Endothelial cell (in vitro differentiated cells): ENCODE results near the gene ARMCX1. TPM values are rescaled to one million over a fixed set of nuclear protein-coding genes. Genes with fewer than 3 reads are reported as not detected.
"Not testable (repeated sequence)": the region's sequence is repeated elsewhere in the genome, so short reads cannot be mapped to it uniquely, and the experiment has no call there.

ENCODE experiments used
- DNase-seq: peaks from one replicate; pipeline ENCODE4 v3.0.0; 2021; ENCODE audit warnings: low spot score
- H3K27ac Mint-ChIP-seq: one replicate; pipeline ENCODE4 v1.8.0; 2021; ENCODE audit warnings: mixed read lengths, inconsistent platforms; ENCODE audit not compliant: unreplicated experiment
- H3K27me3 Mint-ChIP-seq: one replicate; pipeline ENCODE4 v1.8.0; 2021; ENCODE audit warnings: mild to moderate bottlenecking, moderate library complexity, mixed read lengths, inconsistent platforms; ENCODE audit not compliant: unreplicated experiment
- H3K36me3 Mint-ChIP-seq: one replicate; pipeline ENCODE4 v1.8.0; 2021; ENCODE audit warnings: mild to moderate bottlenecking, low read depth, mixed read lengths, inconsistent platforms; ENCODE audit not compliant: unreplicated experiment
- H3K4me1 Mint-ChIP-seq: one replicate; pipeline ENCODE4 v1.8.0; 2021; ENCODE audit warnings: mild to moderate bottlenecking, mixed read lengths, inconsistent platforms; ENCODE audit not compliant: unreplicated experiment
- H3K4me3 Mint-ChIP-seq: one replicate; pipeline ENCODE4 v1.8.0; 2021; ENCODE audit warnings: mild to moderate bottlenecking, mixed read lengths, inconsistent platforms; ENCODE audit not compliant: unreplicated experiment
- H3K9me3 Mint-ChIP-seq: one replicate; pipeline ENCODE4 v1.8.0; 2021; ENCODE audit warnings: mixed read lengths, inconsistent platforms; ENCODE audit not compliant: unreplicated experiment
- total RNA-seq: library from RNA; stranded (reverse); fragmentation: NEBNext Ultra II Directional; extraction: Animal tissue kit (Norgen Biotek cat#: 25700); gene quantifications from one replicate; pipeline ENCODE4 v1.2.1, GENCODE V29; 2021; ENCODE audit not compliant: unreplicated experiment
- TF ChIP-seq, protein P1 (sequence below): fragments of 200-600 bp; sonication (generic); IDR thresholded peaks from one replicate; pipeline ENCODE4 v1.5.0; 2021; ENCODE audit warnings: antibody characterized with exemption; ENCODE audit not compliant: unreplicated experiment

The ARMCX1 gene
- total RNA-seq, 1 donor from 2014 or later: 35.2 TPM

DNA sequence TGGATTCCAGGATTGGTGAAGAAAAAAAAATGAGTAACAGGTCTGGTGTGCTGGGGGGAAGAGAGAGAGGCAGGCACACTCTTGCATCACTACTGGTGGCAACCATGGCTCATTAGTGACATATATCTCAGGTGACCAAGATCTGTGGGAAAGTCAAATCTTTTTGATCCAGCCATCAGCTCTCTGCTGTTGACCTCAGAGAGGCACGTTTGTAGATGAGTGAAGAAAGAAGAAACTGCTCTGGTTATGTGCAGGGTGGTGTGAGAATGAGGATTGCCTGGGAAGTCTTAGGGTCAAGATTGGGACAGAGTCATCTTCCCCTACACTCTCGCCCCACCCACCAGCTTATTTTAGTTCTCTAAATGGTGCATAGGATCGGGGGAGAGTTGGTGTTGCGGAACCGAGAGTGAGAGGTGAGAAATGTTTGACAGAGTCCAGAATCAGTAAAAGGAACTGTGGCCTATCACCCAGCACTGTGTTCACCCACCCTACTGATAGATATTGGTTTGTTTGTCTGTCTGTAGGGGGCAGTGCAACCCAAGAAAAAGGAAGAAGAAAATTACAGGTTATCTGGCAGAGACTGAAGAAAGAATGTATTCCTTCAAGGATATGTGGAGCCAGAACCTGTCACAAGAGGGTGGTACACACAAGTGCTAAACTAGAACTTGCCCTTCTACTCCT is 45.5 kb downstream of the ARMCX1 start:
- H3K4me3 Mint-ChIP-seq: no peak overlapping the region
- TF ChIP-seq, protein P1, sequence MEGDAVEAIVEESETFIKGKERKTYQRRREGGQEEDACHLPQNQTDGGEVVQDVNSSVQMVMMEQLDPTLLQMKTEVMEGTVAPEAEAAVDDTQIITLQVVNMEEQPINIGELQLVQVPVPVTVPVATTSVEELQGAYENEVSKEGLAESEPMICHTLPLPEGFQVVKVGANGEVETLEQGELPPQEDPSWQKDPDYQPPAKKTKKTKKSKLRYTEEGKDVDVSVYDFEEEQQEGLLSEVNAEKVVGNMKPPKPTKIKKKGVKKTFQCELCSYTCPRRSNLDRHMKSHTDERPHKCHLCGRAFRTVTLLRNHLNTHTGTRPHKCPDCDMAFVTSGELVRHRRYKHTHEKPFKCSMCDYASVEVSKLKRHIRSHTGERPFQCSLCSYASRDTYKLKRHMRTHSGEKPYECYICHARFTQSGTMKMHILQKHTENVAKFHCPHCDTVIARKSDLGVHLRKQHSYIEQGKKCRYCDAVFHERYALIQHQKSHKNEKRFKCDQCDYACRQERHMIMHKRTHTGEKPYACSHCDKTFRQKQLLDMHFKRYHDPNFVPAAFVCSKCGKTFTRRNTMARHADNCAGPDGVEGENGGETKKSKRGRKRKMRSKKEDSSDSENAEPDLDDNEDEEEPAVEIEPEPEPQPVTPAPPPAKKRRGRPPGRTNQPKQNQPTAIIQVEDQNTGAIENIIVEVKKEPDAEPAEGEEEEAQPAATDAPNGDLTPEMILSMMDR: peak; percentile 53
- no peaks in the 10 kb centered on the region for H3K4me1 Mint-ChIP-seq
- H3K9me3 Mint-ChIP-seq: no peaks in the 10 kb centered on the region
- H3K27me3 Mint-ChIP-seq: peaks cover 5% of the 10 kb centered on the region
- DNase-seq: peak; percentile 54
- no peak overlapping the region for H3K27ac Mint-ChIP-seq
- no peaks in the 10 kb centered on the region for H3K36me3 Mint-ChIP-seq

- peaks cover 11% of the 10 kb centered on the region for H3K4me1 Mint-ChIP-seq
- not testable (repeated sequence) for H3K36me3 Mint-ChIP-seq, H3K27ac Mint-ChIP-seq, H3K27me3 Mint-ChIP-seq, H3K4me3 Mint-ChIP-seq, H3K9me3 Mint-ChIP-seq, DNase-seq
Measured at GRCh38 chrX:101599592-101599991, 49.2 kb downstream of the ARMCX1 start.

GRCh38 chrX:101602077-101602476 is 51.7 kb downstream of the ARMCX1 start:
- Mint-ChIP-seq H3K4me1 (peaks cover 14% of the 10 kb centered on the region), H3K27ac (peak overlapping the region; percentile 52), H3K4me3 (no peak overlapping the region), H3K36me3 (no peaks in the 10 kb centered on the region), H3K27me3 (no peaks in the 10 kb centered on the region), H3K9me3 (no peaks in the 10 kb centered on the region)
- no peak for DNase-seq
- TF ChIP-seq, protein P1: no peak

Other genes starting within 250 kb of the ARMCX1 start
- gene TIMM8A, start 201.8 kb upstream of the ARMCX1 start, total RNA-seq: 12.5 TPM
- 9.4 TPM for gene BTK, start 164.4 kb upstream of the ARMCX1 start, total RNA-seq
- 225 TPM for gene RPL36A, start 159.5 kb upstream of the ARMCX1 start, total RNA-seq
- 37.8 TPM for gene GLA, start 142.6 kb upstream of the ARMCX1 start, total RNA-seq
- 53.2 TPM for gene HNRNPH2, start 142.3 kb upstream of the ARMCX1 start, total RNA-seq
- gene ARMCX4, start 65.1 kb upstream of the ARMCX1 start, total RNA-seq: 17.9 TPM
- 123 TPM for gene ARMCX6, start 67.5 kb downstream of the ARMCX1 start, total RNA-seq
- 102 TPM for gene ARMCX3, start 72.6 kb downstream of the ARMCX1 start, total RNA-seq
- gene ARMCX2, start 109.3 kb downstream of the ARMCX1 start, total RNA-seq: 147 TPM